Gastroesophageal sphincter (tissue), 3 donors: ENCODE results near the gene AGL.

ENCODE experiments used
- CTCF ChIP-seq, 4 experiments: fragments of 200-600 bp in 2 of 4; fragments of 450-650 bp in 2 of 4; sonication (generic) in 1 of 4; IDR thresholded peaks; one replicate each; pipeline ENCODE4 v1.5.1; 2017 to 2019; ENCODE audit warnings: antibody characterized with exemption in 4 of 4, mild to moderate bottlenecking in 2 of 4, moderate library complexity in 2 of 4
- EP300 ChIP-seq: sonication (generic); formaldehyde crosslinking; IDR thresholded peaks from one replicate; pipeline ENCODE4 v1.6.1; 2017; ENCODE audit warnings: antibody characterized with exemption, mild to moderate bottlenecking
- POLR2A ChIP-seq, 2 donors: fragments of 450-650 bp; IDR thresholded peaks; one replicate each; pipeline ENCODE4 v1.6.1; 2017; ENCODE audit warnings: antibody characterized with exemption in 2 of 2, mild to moderate bottlenecking in 2 of 2, moderate library complexity in 1 of 2
- POLR2AphosphoS5 ChIP-seq: sonication (generic); formaldehyde crosslinking; IDR thresholded peaks from one replicate; pipeline ENCODE4 v1.6.1; 2017; ENCODE audit warnings: antibody characterized with exemption

GRCh38 chr1:99963041-99963795 is 113.1 kb downstream of the AGL start:
- TF ChIP-seq CTCF (IDR thresholded peaks at IDR 0.05) (no peak), POLR2AphosphoS5 (no peak), POLR2A (IDR thresholded peaks at IDR 0.05) (no peak), EP300 (no peak)
